GM04503 (cell line): Measurements from ENCODE around the gene CCDC106.

Source experiments
- DNase-seq: peaks from one replicate; pipeline ENCODE4 v3.0.0-alpha.2; 2012; ENCODE audit warnings: low read depth

The CCDC106 gene

GRCh38 chr19:55684946-55685681 lies 37.1 kb downstream of the CCDC106 start:
- no peak for DNase-seq

DNA sequence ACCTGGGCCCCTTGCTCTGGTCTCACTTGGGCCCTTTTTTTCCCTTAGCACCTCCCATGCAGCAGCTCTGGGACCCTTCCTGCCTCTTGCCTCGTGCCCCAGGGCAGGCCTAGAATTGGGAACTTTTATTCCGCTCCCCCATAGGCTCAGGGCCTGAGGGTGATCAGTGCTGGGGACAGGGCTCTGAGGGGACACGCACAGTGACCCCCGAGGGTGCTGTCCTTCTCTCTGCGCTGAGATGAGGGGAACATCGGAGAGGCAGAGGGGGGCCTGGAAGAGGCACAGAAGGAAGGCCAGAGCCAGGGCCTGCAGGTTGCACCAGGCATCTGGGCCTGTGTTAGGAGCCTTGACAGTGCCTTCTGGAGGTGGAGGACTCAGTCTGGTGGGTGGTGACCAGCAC lies 37.8 kb downstream of the CCDC106 start:
- DNase-seq, result no peak

GRCh38 chr19:55686311-55687050 lies 38.5 kb downstream of the CCDC106 start:
- no peak for DNase-seq

DNA sequence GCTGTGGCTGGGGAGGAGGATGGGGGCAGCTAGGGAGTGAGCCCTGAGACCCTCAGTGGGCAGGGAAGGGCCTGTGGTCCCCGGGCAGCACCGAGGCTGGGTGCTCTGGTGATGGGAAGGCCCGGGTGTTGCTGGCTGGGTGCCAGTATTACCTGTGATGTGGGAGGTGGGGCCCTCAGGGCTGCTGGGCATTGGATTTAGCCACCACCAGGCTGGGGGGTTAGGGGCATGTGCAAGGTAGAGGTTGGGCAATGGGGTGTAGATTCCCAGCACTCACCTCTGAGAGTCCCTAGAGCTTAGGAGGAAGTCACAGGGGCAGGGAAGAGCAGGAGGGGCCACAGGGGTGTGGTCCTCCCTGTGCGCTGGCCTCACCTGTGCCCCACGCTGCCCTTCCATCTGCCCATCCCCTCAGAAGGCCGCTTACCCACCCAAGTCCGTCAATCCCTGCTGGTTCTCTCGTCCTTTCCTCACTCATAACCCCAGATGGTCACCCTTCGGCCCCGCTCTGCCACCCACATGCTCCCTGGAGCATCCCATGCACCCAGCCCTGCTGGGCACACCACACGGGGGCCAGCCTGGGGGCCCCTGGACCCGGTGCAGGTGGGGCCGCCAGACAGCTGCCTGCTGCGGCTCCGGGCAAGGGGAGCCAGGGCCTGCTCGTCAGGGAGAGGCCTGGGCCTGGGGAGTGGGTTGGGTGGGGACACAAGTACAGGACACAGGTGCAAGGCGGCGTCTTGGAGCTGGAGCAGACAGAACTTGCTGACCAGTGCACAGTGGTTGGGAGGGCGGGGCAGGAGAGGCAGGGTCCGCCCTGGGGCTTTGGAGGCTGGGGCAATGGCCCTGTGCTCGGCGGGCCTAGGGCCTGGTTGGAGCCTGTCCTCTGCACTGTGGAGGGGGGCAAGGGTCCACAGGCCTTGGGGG lies 39.5 kb downstream of the CCDC106 start:
- DNase-seq, result no peak

DNA sequence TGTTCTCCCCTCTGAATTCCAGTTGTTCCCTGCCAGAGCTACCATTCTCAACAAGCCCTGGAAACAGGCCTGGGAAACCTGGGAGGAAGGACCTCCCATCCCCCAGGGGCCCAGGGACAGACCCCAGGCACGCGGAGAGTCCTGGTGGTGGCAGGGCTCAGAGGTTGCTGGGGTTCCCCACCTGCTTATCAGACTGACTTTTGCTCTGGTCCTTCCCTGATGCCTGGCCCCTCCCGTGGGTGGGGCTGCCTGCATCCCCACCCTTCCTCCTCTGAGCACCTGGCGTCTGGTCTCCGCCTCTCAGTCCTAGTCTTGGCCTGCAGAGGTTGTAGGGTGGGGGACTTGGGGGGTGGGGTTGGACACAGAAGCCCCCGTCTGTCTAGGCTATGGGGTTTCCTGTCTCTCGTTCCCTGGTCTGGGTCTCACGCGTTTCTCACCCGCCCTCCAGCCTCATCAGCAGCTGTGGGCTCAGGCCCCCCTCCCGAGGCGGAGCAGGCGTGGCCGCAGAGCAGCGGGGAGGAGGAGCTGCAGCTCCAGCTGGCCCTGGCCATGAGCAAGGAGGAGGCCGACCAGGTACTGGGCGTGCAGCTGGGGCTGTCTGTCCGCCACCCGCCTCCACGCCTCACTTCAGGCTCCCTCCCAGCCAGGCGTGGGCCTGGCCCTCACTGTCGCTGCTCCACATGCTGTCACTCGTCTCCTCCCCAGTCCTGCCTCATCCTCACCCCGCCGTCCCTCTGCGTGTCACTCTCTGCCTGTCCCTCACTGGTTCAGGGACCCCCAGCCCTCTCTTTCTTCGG lies 40.6 kb downstream of the CCDC106 start:
- no peak for DNase-seq

DNA sequence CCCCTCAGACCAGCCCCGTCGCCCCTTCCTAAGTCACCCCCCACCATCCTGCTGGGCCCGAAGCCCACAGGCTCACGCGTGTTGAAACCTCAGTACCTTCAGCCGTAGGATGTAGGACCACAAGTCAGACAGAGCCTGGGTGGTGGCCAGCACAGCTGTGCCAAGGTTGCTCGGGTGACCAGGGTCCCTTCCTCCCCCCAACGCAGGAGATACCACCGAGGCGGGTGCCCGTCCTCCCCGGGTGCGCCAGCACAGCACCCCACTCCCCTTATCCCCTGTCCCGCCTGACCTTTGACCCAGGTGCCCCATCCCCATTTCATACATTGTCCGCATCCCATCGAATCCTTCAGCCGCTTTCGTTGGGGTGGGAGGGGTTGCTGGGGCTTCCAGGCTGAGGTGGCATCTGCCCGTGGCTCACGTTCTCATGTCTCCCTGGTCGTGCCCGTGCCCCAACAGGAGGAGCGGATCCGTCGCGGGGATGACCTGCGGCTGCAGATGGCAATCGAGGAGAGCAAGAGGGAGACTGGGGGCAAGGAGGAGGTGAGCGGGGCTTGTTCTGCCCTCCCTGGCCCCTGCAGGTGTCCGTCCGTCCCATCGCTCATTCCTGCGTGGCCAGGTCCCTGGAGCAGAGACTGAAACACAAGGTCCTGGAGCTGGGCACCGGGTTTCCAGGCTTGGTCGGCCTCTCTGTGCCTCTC lies 41.5 kb downstream of the CCDC106 start:
- DNase-seq, result no peak

GRCh38 chr19:55690109-55690768 lies 42.2 kb downstream of the CCDC106 start:
- DNase-seq, result no peak

- no peak for DNase-seq
These were observed 42.9 kb downstream of the CCDC106 start for GRCh38 chr19:55690769-55691545.

- DNase-seq, result no peak
These were observed 43.8 kb downstream of the CCDC106 start for GRCh38 chr19:55691561-55692481.

GRCh38 chr19:55692681-55693081 lies 44.7 kb downstream of the CCDC106 start:
- no peak for DNase-seq

DNA sequence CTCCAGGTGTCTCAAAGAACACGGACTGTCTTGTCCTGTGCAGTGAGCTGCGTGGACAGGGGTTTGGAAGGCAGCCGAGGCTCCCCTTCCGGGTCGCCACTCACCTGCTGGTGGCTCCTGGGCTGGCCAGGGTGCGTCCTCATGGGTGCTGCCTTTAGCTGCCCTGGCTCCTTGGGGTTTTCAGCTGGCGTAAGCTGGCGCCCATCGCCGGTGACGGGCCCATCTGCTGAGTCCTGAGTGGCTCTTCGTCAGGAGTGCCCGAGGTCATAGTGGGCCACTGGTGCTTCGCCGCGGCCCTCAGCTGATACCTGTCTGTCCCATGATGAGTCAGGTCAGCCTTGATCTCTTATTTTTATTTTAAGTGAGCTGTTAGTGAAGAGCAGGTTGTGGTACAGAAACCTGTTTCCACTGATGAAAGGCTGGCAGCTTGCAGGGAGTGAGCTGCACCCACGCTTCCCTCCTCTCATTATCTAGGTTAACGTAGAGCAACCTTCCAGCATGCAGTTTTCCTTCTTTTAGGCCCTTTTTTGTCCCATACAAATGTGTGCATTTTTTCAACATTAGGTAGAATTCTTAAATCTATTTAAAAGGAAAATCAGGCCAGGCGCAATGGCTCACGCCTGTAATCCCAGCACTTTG lies 45.4 kb downstream of the CCDC106 start:
- no peak for DNase-seq

DNA sequence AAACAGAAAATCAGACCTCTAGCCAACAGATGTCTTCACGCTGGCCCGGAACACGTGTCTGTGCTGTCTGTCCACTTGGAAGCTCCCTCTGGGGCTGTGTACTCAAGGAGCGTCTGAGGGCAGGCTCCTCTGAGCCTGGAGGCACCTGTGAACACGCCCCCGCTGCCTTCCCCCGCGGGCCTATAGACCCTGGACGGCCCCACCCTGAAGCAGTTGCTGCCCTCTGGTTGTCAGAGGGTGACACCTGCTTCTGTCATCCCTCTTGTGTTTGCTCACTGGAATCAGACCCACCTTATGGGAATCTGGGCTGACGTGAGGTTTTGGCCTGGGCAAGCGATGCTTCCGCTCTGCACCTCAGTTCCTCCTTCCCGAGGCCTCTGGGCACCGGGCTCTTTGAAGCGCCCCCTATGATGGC lies 46.2 kb downstream of the CCDC106 start:
- no peak for DNase-seq

- no peak for DNase-seq
These were observed 46.9 kb downstream of the CCDC106 start for GRCh38 chr19:55694656-55695491.

DNA sequence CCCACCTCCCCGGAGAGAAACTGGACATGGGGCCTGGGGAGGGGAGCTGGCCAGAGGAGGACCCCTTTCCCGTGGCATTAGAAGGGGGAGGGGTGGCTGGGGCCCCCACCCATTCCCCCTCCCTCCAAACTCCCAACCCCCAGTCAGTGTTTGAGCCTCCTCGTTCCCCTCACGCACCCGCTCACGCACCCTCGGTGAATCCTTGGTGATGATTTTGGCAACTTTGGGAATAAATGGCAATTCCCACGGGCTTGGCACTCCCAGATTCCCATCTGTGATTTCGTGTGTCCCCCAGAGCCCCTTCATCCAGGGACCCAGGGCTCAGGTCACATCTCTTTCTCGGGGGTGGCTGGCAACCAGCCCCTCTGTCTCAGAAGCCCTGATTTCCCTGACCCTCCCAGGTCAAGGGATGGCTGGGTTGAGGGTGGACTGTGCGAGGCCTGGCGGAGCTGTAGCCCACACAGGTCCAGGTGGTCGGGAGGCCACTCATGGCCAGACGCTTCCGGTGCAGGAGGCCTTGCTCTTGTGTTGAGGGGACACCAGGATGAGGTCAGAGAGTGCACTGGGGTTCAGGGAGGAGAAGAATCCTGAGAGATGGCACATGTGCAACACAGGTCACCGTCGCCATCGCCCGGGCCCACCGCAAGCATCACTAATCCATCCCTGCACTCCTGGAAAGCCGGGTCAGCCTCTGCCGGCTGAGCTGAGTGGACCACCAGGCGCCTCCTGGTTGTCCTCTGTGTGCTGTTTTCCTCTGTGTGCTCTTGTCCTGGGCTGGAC lies 47.7 kb downstream of the CCDC106 start:
- DNase-seq, result no peak

DNA sequence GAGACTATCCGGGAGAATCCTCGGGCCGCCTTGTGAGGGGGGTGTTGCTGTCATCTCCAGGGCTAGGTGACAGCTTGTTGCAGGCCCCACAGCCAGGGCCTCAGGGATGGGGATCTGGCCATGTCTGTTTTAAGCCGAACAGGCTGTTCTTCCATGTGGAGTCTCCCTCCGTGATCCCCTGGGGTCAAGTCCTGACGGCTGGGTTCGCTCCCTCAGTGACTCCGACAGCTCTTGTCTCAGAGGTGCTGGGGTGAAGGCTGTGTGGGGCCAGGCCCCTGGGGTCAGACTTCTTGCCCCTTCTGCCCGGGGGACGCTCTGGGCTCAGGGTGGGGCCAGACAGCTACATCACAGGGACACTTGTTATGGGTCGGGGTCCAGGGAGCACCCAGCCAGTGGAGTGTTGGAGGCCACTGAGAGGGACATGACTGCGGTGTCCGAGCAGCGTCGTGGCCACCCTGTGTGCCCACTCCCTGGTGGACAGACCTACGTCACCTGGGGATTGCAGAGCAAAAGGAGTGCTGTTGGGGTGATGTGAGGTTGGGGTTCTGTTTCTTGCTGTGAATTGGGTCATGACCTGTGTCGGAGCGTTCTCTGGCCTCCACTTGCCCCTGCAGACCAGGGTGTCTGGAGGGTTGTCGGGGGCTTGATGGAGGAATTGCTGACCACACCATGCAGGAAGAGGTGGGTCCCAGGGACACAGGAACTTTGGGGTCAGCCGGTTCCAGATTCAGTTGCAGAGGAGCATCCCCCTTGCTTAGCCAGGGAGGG lies 48.5 kb downstream of the CCDC106 start:
- DNase-seq, result no peak

DNA sequence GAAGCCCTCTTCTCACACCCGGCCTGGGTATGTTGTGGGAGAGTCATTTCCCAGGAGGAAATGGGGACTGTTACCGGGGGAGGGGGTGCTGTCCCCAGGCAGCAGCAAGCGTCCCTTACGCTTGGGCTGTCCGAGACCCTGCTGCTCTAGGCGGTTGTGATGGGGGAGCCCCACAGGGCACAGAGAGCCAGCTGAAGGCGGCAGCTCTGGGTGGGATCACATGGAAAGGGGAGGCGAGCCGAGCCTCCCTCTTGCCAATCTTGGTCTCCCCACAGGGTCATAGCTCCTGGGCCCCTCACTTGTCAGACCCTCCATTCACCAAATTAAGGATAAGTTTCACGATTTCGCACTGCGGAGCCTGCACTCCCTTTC lies 49.0 kb downstream of the CCDC106 start:
- no peak for DNase-seq
